Neural cell (in vitro differentiated cells): ENCODE data around the gene LYPD6B. TPM values are rescaled to one million over a fixed set of nuclear protein-coding genes. Genes with fewer than 3 reads are reported as not detected.

ENCODE experiments used
- H2AFZ ChIP-seq: fragments of 200-600, 300-800 bp; sonication (generic), shearing (Covaris generic); 2 replicates; pipeline ENCODE4 v1.6.0; 2014; ENCODE audit warnings: low read depth, mild to moderate bottlenecking, antibody characterized with exemption, low read length, moderate library complexity
- H3F3A ChIP-seq: fragments of 200-600 bp; shearing (Covaris generic); 2 replicates; pipeline ENCODE4 v1.6.1; 2016; ENCODE audit warnings: mild to moderate bottlenecking, moderate library complexity, mixed read lengths, antibody characterized with exemption, low read length; ENCODE audit not compliant: insufficient read depth, poor library complexity, severe bottlenecking
- H3K27ac ChIP-seq: fragments of 200-600, 300-800 bp; sonication (generic), shearing (Covaris generic); 2 replicates; pipeline ENCODE4 v1.5.1; 2014; ENCODE audit warnings: mild to moderate bottlenecking, low read length, moderate library complexity
- H3K27me3 ChIP-seq: fragments of 300-800, 200-600 bp; sonication (generic), shearing (Covaris generic); 2 replicates; pipeline ENCODE4 v1.6.0; 2014; ENCODE audit warnings: mild to moderate bottlenecking, low read depth, low read length, moderate library complexity; ENCODE audit not compliant: insufficient read depth
- H3K36me3 ChIP-seq: fragments of 300-800, 200-600 bp; sonication (generic), shearing (Covaris generic); 2 replicates; pipeline ENCODE4 v1.5.1; 2014; ENCODE audit warnings: mild to moderate bottlenecking, antibody characterized with exemption, low read length, moderate library complexity; ENCODE audit not compliant: insufficient read depth
- H3K4me2 ChIP-seq: fragments of 300-800, 200-600 bp; sonication (generic), shearing (Covaris generic); 2 replicates; pipeline ENCODE4 v1.6.0; 2014; ENCODE audit warnings: mild to moderate bottlenecking, low read length
- H3K4me3 ChIP-seq: fragments of 300-800, 200-600 bp; sonication (generic), shearing (Covaris generic); 2 replicates; pipeline ENCODE4 v1.5.1; 2014; ENCODE audit warnings: mild to moderate bottlenecking, low read length, moderate library complexity
- H3K79me2 ChIP-seq: fragments of 200-600 bp; shearing (Covaris generic); replicated peaks from 2 replicates; pipeline ENCODE4 v1.6.0; 2014; ENCODE audit warnings: mild to moderate bottlenecking, low read length, moderate library complexity; ENCODE audit not compliant: insufficient read depth
- H3K9ac ChIP-seq: fragments of 300-800, 200-600 bp; sonication (generic), shearing (Covaris generic); 2 replicates; pipeline ENCODE4 v1.6.1; 2016; ENCODE audit warnings: mild to moderate bottlenecking, low read length, mixed read lengths
- H3K9me2 ChIP-seq: fragments of 200-600 bp; shearing (Covaris generic); 2 replicates; pipeline ENCODE4 v1.6.1; 2016; ENCODE audit warnings: mild to moderate bottlenecking, low read length, mixed read lengths; ENCODE audit not compliant: insufficient read depth
- H3K9me3 ChIP-seq: fragments of 200-600, 300-800 bp; sonication (generic), shearing (Covaris generic); 2 replicates; pipeline ENCODE4 v1.6.1; 2016; ENCODE audit warnings: mild to moderate bottlenecking, mixed run types, low read length, moderate library complexity, mixed read lengths
- H4K20me1 ChIP-seq: fragments of 200-600 bp; shearing (Covaris generic); 2 replicates; pipeline ENCODE4 v1.6.1; 2016; ENCODE audit warnings: mild to moderate bottlenecking, mixed run types; ENCODE audit not compliant: insufficient read depth
- CTCF ChIP-seq: fragments of 450-650 bp; IDR thresholded peaks from 2 replicates; pipeline ENCODE4 v1.5.1; 2014; ENCODE audit warnings: antibody characterized with exemption, mild to moderate bottlenecking, moderate library complexity; ENCODE audit not compliant: poor library complexity, severe bottlenecking
- EZH2 ChIP-seq: fragments of 200-600, 300-800 bp; shearing (Covaris generic), sonication (generic); IDR thresholded peaks from 2 replicates; pipeline ENCODE4 v1.6.1; 2014; ENCODE audit warnings: antibody characterized with exemption, low read length, borderline replicate concordance, mild to moderate bottlenecking; ENCODE audit not compliant: insufficient read depth, poor library complexity, severe bottlenecking
- MXI1 ChIP-seq: fragments of 450-650 bp; conservative IDR thresholded peaks from 2 replicates; pipeline ENCODE4 v1.6.1; 2014; ENCODE audit warnings: antibody characterized with exemption, mild to moderate bottlenecking; ENCODE audit not compliant: poor library complexity, severe bottlenecking
- POLR2AphosphoS5 ChIP-seq: IDR thresholded peaks from 2 replicates; pipeline ENCODE4 v1.6.1; 2012
- REST ChIP-seq: IDR thresholded peaks from 2 replicates; pipeline ENCODE4 v1.6.1; 2012; ENCODE audit warnings: borderline replicate concordance
- SMC3 ChIP-seq: fragments of 450-650 bp; conservative IDR thresholded peaks from 2 replicates; pipeline ENCODE4 v1.6.1; 2014; ENCODE audit warnings: antibody characterized with exemption, mild to moderate bottlenecking, moderate library complexity; ENCODE audit not compliant: poor library complexity
- TAF1 ChIP-seq: IDR thresholded peaks from 2 replicates; pipeline ENCODE4 v1.6.1; 2012; ENCODE audit warnings: low read depth
- polyA plus RNA-seq: library from polyadenylated mRNA; depleted of rRNA; stranded (reverse); fragments of >200 nt; gene quantifications from 2 replicates; pipeline ENCODE4 v1.2.3, GENCODE V29; 2014

LYPD6B gene
- polyA plus RNA-seq, 1 donor from 2014 or later, result 0.68 TPM

- Histone ChIP-seq H3K9me2 (no peaks in the 10 kb centered on the region), H3K27ac (no peak overlapping the region), H3F3A (no peaks in the 10 kb centered on the region), H3K9ac (no peak overlapping the region), H3K4me2 (no peak overlapping the region), H2AFZ (no peak overlapping the region), H3K9me3 (no peaks in the 10 kb centered on the region), H3K27me3 (no peaks in the 10 kb centered on the region), H3K4me3 (no peak overlapping the region), H3K79me2 (no peaks in the 10 kb centered on the region), H4K20me1 (no peaks in the 10 kb centered on the region), H3K36me3 (no peaks in the 10 kb centered on the region)
- TF ChIP-seq MXI1 (no peak), CTCF (no peak)
Observed at GRCh38 chr2:149100739-149101699, 62.5 kb downstream of the LYPD6B start.

- Histone ChIP-seq H3K9me3 (no peaks in the 10 kb centered on the region), H2AFZ (no peak overlapping the region), H3K9ac (no peak overlapping the region), H3K9me2 (no peaks in the 10 kb centered on the region), H3K4me3 (no peak overlapping the region), H3K79me2 (no peaks in the 10 kb centered on the region), H4K20me1 (no peaks in the 10 kb centered on the region), H3K27me3 (no peaks in the 10 kb centered on the region), H3K36me3 (no peaks in the 10 kb centered on the region), H3K4me2 (no peak overlapping the region), H3F3A (no peaks in the 10 kb centered on the region), H3K27ac (no peak overlapping the region)
- TF ChIP-seq POLR2AphosphoS5 (no peak), EZH2 (no peak), SMC3 (no peak), CTCF (no peak), REST (no peak), MXI1 (no peak), TAF1 (no peak)
Observed at GRCh38 chr2:149101818-149102217, 63.3 kb downstream of the LYPD6B start.
